HG03045 (cell line): Measurements from ENCODE around the gene MED13L.
"Not testable (repeated sequence)": the region's sequence is repeated elsewhere in the genome, so short reads cannot be mapped to it uniquely, and the experiment has no call there.

Experiments
- ATAC-seq: cut with Tn5 transposase; IDR thresholded peaks from one replicate; pipeline ENCODE4 v1.9.1; 2021; ENCODE audit warnings: mild to moderate bottlenecking, moderate library complexity; ENCODE audit not compliant: unreplicated experiment

Gene MED13L

GRCh38 chr12:115988625-115989563, 288.6 kb downstream of the MED13L start:
- ATAC-seq, result no peak

GRCh38 chr12:115988212-115988611, 289.3 kb downstream of the MED13L start:
- no peak for ATAC-seq

- no peak for ATAC-seq
These were observed 292.9 kb downstream of the MED13L start for GRCh38 chr12:115984616-115985015.

- ATAC-seq, result no peak
These were observed 294.2 kb downstream of the MED13L start for GRCh38 chr12:115983226-115983798.

GRCh38 chr12:115980339-115980738, 297.2 kb downstream of the MED13L start:
- no peak for ATAC-seq

GRCh38 chr12:115979851-115980250, 297.6 kb downstream of the MED13L start:
- no peak for ATAC-seq

- ATAC-seq, result no peak
These were observed 298.1 kb downstream of the MED13L start for GRCh38 chr12:115979351-115979750.

GRCh38 chr12:115976829-115977228, 300.7 kb downstream of the MED13L start:
- not testable (repeated sequence) for ATAC-seq

GRCh38 chr12:115975411-115975810, 302.1 kb downstream of the MED13L start:
- ATAC-seq, result no peak

- no peak for ATAC-seq
These were observed 303.3 kb downstream of the MED13L start for GRCh38 chr12:115973968-115974724.

GRCh38 chr12:115973066-115973465, 304.4 kb downstream of the MED13L start:
- no peak for ATAC-seq

- no peak for ATAC-seq
These were observed 305.3 kb downstream of the MED13L start for GRCh38 chr12:115972241-115972640.

- no peak for ATAC-seq
These were observed 309.3 kb downstream of the MED13L start for GRCh38 chr12:115968211-115968610.

- ATAC-seq, result no peak
These were observed 311.1 kb downstream of the MED13L start for GRCh38 chr12:115966376-115966775.

GRCh38 chr12:115964626-115965025, 312.9 kb downstream of the MED13L start:
- ATAC-seq, result no peak

- ATAC-seq, result no peak
These were observed 313.3 kb downstream of the MED13L start for GRCh38 chr12:115964214-115964613.

- ATAC-seq, result no peak
These were observed 315.3 kb downstream of the MED13L start for GRCh38 chr12:115962216-115962615.

GRCh38 chr12:115960868-115961802, 316.4 kb downstream of the MED13L start:
- no peak for ATAC-seq

GRCh38 chr12:115957686-115958290, 319.7 kb downstream of the MED13L start:
- no peak for ATAC-seq

GRCh38 chr12:115956659-115957058, 320.8 kb downstream of the MED13L start:
- ATAC-seq, result no peak
